Measurements from ENCODE around the gene SLIT3.
"Not testable (repeated sequence)": the region's sequence is repeated elsewhere in the genome, so short reads cannot be mapped to it uniquely, and the experiment has no call there.

SLIT3 gene

GRCh38 chr5:168765551-168766425, 535.2 kb downstream of the SLIT3 start:
- no peak for DNase-seq (ENCODE audit: low read depth)

GRCh38 chr5:168765086-168765550, 535.8 kb downstream of the SLIT3 start:
- no peak for DNase-seq (ENCODE audit: low read depth)

GRCh38 chr5:168756453-168757391, 544.2 kb downstream of the SLIT3 start:
- no peak for DNase-seq (ENCODE audit: low read depth)

- DNase-seq (ENCODE audit: low read depth): no peak
These were observed 545.3 kb downstream of the SLIT3 start for GRCh38 chr5:168755548-168756093.

- DNase-seq (ENCODE audit: low read depth): no peak
These were observed 547.2 kb downstream of the SLIT3 start for GRCh38 chr5:168753691-168754254.

- no peak for DNase-seq (ENCODE audit: low read depth)
These were observed 548.3 kb downstream of the SLIT3 start for GRCh38 chr5:168752416-168753190.

GRCh38 chr5:168752012-168752411, 548.9 kb downstream of the SLIT3 start:
- DNase-seq (ENCODE audit: low read depth): no peak

GRCh38 chr5:168750926-168751325, 550.0 kb downstream of the SLIT3 start:
- no peak for DNase-seq (ENCODE audit: low read depth)

- no peak for DNase-seq (ENCODE audit: low read depth)
These were observed 551.4 kb downstream of the SLIT3 start for GRCh38 chr5:168749391-168750100.

GRCh38 chr5:168747987-168748777, 552.8 kb downstream of the SLIT3 start:
- DNase-seq (ENCODE audit: low read depth): no peak

- DNase-seq (ENCODE audit: low read depth): no peak
These were observed 553.9 kb downstream of the SLIT3 start for GRCh38 chr5:168746893-168747640.

GRCh38 chr5:168746126-168746892, 554.6 kb downstream of the SLIT3 start:
- DNase-seq (ENCODE audit: low read depth): not testable (repeated sequence)

GRCh38 chr5:168743617-168744016, 557.3 kb downstream of the SLIT3 start:
- no peak for DNase-seq (ENCODE audit: low read depth)

- DNase-seq (ENCODE audit: low read depth): not testable (repeated sequence)
These were observed 558.6 kb downstream of the SLIT3 start for GRCh38 chr5:168742311-168742710.

GRCh38 chr5:168740811-168741213, 560.1 kb downstream of the SLIT3 start:
- no peak for DNase-seq (ENCODE audit: low read depth)

- no peak for DNase-seq (ENCODE audit: low read depth)
These were observed 560.7 kb downstream of the SLIT3 start for GRCh38 chr5:168740092-168740800.

- no peak for DNase-seq (ENCODE audit: low read depth)
These were observed 563.9 kb downstream of the SLIT3 start for GRCh38 chr5:168737066-168737465.
